Occipital lobe (tissue), 2 donors: ENCODE data around the gene KCNG4. TPM values are rescaled to one million over a fixed set of nuclear protein-coding genes. Genes with fewer than 3 reads are reported as not detected.
"Not testable (repeated sequence)": the region's sequence is repeated elsewhere in the genome, so short reads cannot be mapped to it uniquely, and the experiment has no call there.

ENCODE experiments used
- DNase-seq: peaks from one replicate; lab custom pipeline; 2025; lab: John Stamatoyannopoulos, UW
- total RNA-seq: library from RNA; depleted of rRNA; stranded (reverse); fragments of >200 nt; gene quantifications from one replicate; pipeline ENCODE4 v1.2.3, GENCODE V29; 2014

The KCNG4 gene
- total RNA-seq, 1 donor from 2014 or later: not detected

DNA sequence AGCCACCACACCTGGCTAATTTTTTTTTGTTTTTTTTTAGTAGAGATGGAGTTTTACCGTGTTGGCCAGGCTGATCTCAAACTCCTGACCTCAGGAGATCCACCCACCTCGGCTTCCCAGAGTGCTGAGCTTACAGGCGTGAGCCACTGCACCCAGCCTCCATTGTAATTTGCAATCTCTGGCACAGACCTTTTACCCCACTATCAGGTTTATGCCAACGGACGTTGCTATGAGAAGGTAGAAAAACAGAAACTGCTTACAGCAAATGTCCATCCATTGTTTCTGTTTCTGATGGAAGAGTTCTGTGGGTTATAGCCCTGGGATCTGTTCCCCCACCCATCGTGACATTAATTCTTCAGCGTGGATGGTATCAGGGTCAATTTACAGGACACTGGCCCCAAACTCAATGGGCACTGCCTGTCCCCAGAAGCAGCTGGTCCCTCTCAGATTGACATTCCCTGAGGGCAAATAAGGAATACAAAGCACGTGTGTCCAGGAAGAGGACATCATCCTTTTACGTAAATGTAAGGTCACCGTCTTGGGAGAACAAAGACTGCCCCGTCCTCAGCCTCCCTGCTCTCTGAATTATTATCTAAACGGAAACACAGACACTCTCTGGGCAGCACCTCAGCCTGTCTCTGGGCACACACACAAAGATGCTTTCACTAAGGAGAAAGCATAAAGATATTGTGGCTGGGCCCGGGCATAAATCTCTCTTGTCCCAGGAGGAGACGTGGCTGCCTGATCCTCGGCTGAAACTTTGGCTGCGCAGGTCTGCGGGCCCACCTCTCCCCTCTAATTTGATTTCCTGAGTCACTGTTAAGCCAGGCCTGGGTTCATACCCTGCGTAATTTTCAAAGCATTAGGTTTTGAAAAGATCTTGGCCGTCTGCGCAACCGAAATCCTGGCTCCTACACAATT, 5.2 kb downstream of the KCNG4 start:
- DNase-seq: no peak

DNA sequence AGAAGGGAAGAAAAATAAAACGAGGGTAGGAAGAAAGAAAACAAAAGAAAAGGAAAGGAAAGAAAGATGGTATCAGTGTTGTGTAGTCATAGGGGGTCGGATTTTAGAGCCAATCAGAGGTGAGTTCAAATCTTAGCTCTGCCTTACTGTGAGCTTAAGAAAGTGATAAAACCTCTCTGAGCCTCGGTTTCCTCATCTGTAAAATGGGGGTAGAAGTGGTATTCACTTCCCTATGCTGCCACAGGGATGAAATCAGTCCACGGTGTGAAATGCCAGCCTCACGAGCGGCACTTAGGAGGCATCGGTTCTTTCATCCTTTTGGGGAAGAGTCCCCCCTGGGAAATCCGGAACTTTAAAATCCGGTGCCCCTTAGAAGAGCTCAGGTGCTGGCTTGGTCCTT, 6.1 kb downstream of the KCNG4 start:
- DNase-seq: no peak

DNA sequence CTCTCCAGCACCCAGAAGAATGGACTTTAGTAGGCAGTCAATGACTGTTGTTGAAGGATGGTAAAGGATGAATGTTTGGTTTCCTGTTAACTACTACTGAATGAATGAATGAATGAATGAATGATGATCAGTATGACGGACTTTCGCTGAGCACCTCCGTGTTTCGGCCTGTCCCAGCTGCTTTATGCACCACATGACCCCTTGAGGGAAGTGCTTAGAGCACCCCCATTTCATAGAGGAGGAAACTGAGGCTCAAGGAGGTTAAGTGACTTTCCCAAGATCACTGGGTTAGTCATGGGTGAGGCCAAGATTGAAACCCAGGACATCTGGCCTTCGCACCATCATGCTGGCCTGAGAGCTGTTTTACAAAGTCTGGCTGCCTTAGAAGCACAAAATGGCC, 6.8 kb downstream of the KCNG4 start:
- DNase-seq: no peak

DNA sequence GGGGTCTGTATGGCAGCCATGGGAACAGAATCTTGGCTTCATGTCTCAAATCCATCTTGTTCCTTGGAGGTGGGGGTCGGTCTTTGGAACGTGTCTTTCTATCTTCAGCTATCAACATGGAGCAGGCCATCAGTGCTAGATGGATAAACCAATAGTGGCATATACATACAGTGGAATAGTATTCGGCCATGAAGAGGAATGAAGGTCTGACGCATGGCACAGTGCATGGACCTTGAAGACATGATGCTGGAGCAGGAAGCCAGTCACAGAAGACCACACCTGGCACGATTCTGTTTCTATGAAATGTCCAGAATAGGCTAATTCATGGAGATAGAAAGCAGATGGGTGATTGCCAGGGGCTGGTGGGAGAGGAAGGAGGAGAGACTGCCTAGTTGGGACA, 7.8 kb downstream of the KCNG4 start:
- DNase-seq: no peak

DNA sequence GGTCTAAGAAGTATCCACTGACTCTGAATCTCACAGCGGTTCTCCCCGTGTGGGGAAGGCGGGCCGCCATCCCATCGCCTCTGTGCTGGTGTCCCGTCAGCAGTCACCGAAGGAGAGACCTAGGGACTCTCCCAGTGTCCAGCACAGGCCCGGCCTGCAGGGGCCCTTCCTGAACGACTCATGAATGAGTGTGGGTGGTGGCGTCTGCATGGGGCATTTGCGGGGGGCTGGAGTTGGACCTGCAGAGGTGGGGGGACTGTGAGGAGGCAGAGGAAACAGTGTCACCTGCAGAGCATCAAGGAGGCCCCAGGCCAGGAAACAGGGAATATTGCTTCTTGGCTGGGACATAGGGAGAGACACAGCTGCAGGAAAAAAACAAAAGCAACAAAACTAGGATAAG, 10.3 kb downstream of the KCNG4 start:
- DNase-seq: no peak

DNA sequence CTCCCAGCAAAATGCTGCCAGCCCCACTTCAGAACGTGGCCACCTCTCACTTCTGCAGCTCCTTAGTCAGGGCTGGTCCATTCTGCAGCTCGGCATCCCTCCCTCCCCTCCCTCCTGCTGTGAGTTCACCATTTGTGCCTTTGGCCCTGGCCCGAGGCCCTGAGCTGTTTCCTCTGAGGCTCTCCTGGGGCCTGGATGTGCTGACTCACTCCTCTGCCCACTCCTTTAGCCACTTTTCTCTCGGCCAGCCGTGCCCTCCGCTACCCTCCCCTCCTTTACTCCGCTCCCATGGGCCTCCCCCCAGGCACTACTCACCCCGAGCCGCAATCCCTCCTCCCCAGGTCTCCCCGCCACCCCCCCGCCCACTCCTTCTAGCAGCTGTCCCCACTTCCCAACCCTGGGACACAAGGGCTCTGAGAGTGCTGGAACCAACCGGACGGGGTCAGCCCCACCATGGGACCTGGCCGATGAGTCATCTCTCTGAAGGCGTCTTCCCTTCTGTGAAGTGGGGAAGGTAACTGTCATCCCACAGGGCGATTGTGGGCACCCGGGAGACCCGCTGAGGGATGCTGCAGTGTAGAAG, 11.5 kb downstream of the KCNG4 start:
- DNase-seq: peak; percentile 10

DNA sequence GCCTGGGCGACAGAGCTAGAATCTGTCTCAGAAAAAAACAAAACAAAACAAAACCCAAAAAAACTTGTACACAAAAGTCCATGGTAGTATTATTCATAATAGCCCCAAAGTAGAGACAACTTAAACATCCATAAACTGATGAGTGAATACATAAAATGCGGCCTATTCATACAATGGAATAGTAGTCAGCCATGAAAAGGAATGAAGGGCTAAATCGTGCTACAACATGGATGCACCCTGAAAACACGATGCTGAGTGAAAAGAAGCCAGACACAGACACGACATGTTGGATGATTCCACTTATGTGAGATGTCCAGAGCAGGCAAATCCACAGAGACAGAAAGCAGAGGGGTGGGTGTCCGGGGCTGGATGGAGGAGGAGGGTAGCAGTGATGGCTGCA, 12.3 kb downstream of the KCNG4 start:
- DNase-seq: no peak

DNA sequence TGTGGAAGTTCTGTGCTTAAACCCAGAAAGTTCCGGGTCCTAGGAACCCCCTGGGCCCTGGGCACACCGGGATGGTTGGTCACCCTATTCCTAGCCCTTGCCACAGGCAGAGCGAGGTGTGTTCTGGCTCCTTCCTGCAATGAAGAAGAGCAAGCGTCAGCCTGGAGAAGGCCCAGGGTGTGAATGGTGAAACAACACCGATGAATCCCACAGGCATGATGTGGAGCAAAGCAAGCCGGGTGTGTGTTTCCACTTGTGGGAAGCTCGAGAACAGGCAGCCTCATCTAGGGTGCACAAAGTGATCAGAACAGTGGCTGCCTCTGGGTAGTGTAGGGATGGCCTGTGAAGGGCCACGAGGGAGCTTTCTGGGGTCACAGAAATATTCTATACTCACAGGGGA, 13.8 kb downstream of the KCNG4 start:
- no peak for DNase-seq

DNA sequence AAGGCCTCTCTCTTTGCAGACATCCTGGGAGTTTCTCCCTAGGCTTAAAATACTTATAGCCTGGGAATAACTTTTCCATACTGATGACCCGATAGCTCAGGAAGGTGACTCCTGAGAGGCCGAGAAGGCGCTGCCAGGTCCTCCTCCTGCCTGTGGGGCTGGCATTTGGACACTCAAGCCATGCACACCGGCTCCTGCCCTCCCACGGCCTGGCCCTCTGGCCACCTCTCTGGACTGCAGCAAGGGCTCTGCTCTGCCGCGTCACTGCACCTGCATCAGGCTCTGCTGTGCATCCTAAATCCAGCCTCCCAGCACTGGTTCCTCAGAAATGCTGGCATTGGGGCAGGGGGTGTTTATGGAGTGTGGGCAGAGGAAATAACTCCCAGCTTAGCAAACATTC, 14.2 kb downstream of the KCNG4 start:
- no peak for DNase-seq

DNA sequence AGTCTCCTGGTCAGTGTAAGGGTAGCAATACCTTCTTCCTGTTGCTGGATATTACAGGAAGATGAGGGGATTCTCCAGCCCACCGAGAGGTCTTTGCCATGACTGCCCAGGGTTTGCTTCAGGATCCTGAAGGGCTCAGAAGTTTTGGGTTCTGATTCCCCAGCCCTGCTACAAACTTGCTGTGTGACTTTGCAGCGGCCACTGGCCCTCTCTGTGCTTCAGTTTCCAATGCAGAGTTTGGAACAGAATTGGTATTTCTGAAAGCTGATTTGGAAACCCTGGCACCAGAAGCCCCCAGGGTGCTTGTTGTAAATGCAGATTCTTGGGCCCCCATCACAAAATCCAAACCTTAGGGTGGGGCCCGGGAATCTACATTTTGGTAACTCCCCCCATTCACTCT, 14.7 kb downstream of the KCNG4 start:
- DNase-seq: no peak

DNA sequence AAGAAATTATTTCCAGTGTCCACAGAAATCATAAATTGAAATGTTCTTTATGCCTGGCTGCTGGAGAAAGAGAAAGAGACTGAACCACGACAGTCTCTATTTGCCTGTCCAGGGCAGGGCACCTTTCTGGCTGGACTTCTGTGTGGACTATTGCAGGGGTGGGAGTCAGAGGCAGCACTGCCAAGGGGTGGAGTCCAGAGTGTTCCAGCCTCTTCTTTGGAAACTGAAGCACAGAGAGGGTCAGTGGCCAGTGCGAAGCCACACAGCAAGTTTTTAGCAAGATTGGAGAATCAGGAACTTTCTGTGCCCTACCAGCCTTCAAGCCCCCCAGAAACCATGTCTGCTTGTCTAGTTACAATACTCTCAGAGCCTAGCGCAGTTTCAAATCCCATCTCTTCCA, 15.3 kb downstream of the KCNG4 start:
- DNase-seq: no peak

DNA sequence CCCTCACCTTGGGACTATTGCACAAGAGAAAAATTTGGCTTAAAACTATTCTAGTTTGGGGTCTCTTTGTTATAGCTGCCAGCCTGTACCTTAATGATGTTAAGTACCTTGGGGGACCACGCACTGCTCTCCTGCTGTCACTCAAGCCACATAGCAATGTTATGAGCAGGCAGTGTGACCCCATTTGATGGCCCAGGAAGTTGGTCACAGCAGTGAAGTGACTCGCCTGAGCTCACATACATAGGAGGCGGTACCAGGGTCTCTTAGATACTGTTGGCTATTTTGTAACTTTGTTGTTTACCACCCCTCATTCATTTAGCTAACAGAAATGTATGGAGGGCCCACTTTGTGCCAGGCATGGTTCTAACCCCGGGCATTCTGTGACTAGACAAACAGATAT, 16.4 kb downstream of the KCNG4 start:
- DNase-seq: no peak

DNA sequence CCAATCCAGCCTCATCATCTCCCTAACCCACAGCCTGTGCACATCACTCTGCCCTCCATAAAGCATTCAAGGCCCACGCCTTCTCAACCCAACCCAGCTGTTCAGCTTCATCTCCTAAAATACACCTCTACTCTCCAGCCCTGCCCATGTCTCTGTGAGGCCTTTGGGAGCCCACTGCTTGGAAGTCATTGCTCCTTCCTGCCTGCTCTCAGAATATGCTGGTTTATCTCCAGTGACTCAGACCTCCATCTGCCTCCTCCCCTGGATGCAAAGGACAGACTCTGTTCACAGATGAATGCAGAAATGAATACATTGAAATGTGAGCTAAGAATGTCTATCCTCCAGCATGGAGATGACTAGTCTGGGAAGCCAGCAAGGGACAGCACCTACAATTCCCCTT, 19.0 kb downstream of the KCNG4 start:
- DNase-seq: peak; percentile 15

DNA sequence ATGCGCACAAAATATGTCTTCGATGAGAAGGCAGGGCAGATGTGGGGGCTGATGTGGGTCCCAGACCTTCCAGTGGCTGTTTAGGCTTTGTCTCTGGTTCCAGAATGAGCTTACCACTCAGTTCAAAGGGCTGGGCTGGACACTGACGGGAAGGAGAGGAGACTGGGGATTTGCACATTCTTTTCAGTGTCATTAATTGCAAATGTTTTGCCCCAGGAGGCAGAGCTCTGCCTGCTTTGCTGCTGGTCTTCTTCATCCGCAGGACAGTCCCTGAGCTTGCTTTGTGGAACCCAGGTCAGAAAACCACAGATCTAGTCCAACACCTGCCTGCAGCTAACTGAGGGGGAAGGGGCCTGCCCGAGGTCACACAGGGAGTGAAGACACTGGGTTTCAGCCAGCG, 20.9 kb downstream of the KCNG4 start:
- no peak for DNase-seq

DNA sequence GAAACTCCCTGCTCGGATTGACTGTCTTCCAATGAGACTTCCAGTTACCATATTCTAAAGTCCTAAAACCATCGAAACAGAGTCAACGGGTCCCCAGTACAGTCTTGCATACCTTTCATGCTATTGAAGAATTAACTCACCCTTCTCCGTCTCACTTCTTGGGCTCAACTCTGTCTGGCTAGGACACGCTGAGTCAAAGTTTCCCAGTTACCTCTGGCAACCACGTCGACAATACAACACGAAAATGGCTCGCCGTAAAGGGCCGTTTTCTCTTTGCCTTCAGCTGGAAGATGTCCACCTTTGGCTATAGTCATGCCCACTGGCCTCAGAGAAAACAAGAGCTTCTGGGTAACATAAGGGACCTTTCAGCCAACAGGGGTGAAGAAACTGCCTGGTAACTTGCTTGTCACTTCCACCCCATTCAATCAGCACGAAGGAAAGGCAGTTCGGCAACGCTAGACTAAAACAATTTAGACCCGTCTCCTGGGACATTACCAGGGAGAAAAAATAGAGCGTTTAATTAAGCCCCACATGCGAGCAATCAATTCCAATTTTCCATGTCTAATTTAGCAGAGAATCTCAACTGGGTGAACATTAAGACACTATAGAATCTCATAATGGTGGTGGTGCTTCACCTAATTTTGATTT, 21.5 kb downstream of the KCNG4 start:
- no peak for DNase-seq

DNA sequence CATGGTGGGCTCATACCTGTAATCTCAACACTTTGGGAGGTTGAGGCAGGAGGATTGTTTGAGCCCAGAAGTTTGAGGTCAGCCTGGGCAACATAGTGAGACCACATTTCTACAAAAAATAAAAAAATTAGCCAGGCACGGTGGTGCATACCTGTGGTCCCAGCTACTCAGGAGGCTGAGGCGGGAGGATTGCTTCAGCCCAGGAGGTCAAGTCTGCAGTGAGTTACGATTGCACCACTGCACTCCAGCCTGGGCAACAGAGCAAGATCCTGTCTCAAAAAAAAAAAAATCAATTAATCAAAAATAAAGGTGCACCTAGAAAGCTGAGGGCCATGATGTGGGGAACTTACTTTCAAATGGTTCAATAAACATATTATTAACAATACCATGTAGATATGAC, 23.7 kb downstream of the KCNG4 start:
- DNase-seq: not testable (repeated sequence)

DNA sequence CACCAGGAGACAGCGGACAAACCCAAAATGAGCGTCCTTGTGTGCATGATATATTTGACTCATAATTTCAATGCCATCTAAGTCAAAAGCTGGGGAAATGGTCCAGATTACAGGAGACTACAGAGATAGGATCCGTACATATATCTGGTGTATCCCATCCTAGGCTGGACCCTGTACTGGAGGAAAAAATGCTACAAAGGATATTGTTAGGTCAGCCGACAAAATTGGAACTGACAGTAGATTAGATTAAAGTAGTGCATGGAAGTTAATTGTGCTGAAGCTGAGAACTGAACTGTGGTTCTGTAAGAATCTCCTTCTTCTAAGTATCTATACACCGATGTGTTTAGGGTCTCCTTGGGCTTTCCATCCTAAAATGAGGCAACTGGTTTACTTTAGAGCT, 24.3 kb downstream of the KCNG4 start:
- no peak for DNase-seq

DNA sequence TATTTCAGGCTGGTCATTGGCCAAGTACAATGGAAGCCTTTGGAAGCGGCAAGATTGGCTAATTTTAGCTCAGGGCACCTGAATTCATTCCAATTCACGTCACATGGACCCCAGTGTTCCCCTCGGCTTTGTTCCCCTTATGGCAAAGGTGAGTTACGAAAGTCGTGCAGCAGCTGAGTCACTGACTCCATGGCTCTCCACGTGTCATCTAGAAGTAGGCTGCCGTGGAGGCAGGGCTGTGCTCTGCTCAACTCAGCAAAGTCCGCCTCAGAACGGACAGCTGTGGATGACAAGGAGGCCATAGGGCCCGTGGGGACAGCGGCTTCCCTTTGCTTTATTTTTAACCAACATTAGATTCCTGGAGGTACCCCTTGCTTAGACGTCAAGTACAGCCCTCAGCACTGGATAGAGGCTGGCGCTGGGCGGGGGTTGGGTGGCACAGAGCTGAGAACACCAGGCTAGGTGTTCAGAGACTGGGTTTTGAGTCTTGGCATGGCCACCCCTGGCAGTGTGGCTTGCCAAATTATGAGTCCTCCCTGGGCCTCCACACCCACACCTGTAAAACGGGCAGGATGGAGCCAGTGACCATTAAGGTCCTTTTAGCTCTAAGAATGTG, 25.3 kb downstream of the KCNG4 start:
- DNase-seq: no peak

DNA sequence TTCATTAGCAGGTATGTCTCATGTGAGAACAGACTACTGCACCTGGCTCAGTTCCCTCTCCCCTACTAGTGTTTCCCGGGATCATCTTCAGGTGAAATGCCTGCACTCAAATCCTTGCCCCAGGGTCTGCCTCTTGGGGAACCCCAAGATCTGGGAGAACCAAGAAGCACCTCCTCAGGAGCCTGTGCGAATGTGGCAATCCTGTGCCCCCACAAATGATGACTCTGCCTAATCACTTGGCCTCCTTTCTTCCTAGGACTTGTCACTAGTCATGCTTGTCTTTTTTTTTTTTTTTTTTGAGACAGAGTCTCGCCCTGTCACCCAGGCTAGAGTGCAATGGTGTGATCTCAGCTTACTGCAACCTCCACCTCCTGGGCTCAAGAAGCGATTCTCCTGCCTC, 27.2 kb downstream of the KCNG4 start:
- DNase-seq: no peak

DNA sequence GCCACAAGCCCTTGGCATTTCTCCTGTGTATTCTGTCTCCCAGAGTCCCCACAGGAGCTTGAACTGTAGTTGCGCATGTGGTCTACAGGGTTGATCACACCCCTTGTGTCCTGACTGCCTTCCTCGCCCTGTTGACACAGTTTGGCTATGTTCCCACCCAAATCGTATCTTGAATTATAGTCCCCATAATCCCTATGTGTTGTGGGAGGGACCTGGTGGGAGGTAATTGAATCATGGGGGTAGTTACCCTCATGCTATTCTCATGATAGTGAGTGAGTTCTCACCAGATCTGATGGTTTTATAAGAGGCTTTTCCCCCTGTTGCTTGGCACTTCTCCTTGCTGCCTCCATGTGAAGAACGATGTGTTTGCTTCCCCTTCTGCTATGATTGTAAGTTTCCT, 27.7 kb downstream of the KCNG4 start:
- DNase-seq: no peak

DNA sequence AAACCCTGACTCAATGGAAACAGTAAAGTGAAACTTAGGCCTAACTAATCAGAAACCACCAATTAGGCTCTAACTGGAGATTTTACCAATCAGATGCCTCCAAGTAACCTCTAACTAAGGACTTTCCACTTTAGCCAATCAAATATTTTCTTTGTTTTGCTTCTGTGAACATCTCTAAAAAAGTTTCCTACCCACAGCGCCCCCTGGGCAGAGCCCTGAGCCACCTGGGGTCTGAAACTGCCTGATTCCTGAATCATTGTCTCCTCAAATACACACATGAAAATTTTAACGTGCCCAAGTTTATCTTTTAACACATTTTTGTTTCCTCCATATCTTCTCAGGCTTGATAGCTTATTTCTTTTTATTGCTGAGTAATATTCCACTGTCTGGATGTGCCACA, 29.8 kb downstream of the KCNG4 start:
- no peak for DNase-seq

DNA sequence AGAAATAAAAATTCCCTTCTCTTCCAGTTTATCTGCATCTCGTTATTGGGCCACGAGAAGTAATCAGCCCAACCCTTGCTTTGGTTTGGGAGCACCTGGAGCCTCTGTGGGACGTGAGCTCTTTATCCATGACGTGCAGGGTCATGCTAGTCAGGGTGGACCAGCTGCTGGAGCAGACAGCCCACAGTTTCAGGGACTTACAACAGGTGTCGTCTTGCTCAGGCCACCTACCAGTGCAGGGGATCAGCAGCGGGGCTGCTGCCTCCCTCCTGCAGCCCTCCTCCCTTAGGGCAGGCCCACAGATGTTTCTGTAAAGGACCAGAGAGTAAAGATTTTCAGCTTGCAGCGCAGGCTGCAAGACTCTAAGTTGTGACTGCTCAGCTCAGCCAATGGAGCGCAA, 31.9 kb downstream of the KCNG4 start:
- no peak for DNase-seq
